ENCODE results near the gene ADAR. TPM values are rescaled to one million over a fixed set of nuclear protein-coding genes. Genes with fewer than 3 reads are reported as not detected.

The ADAR gene
- total and polyA plus RNA-seq, 2 of the 8 experiments (the other 6 are each of a cell fraction or from before 2014, with no cell fraction given) = 125 to 242 TPM

- DNase-seq (ENCODE audit: low read depth in 1 of 2, low spot score in 2 of 2) (peak; percentile 76 to 89), FAIRE-seq (peak; percentile 80)
- CTCF ChIA-PET (ENCODE audit: partially characterized antibody) = interaction anchor here (0.6 to 2.0 kb wide), 38 partner anchors 8 to 682 kb away, joined by 3 to 15 read pairs (median 3); partner anchors contain the start of genes CHRNB2, PBXIP1 and SHE
- H3K9ac ChIP-seq (replicated peaks in 1 of 4; ENCODE audit: extremely low read depth in 1 of 4, low read depth in 3 of 4, low read length in 3 of 4) = no peak overlapping the region
- H4K91ac ChIP-seq (replicated peaks; ENCODE audit: insufficient read length, low read length) = peak overlapping the region; percentile 70
- POLR2A ChIA-PET (ENCODE audit: partially characterized antibody) = interaction anchor here (0.7 to 0.9 kb wide), 4 partner anchors 8 to 377 kb away, joined by 3 to 4 read pairs (median 4); partner anchors contain the start of genes ADAR, CHRNB2 and PMVK
- H3K27ac ChIP-seq (ENCODE audit: low read depth, low read length) = no peak overlapping the region
- WGBS, 2 experiments (ENCODE audit: extremely low coverage in 1 of 2, insufficient coverage in 1 of 2, insufficient read length in 1 of 2, insufficient replicate concordance in 2 of 2, low coverage in 1 of 2, low lambda C conversion rate in 2 of 2, missing lambda C conversion rate in 1 of 2) = 21% methylated on average over 13 of the region's 13 CpGs; no CpG with 5 or more reads in 1 of the 2 experiments
- no peak overlapping the region for H3K18ac ChIP-seq (ENCODE audit: extremely low read depth, low read length)
- no peak overlapping the region for H3K14ac ChIP-seq (ENCODE audit: insufficient read length)
- H2BK12ac ChIP-seq (ENCODE audit: low read depth, low read length) = no peak overlapping the region
- peak overlapping the region; percentile 61 to 99 for H3K4me2 ChIP-seq (ENCODE audit: insufficient read depth in 1 of 2, low read depth in 2 of 2, low read length in 2 of 2)
- no peak overlapping the region for H2AFZ ChIP-seq (ENCODE audit: low read length)
- no peaks in the 10 kb centered on the region for H3K9me3 ChIP-seq (ENCODE audit: insufficient read depth in 2 of 2, low read depth in 1 of 2, low read length in 1 of 2)
- H2BK120ac ChIP-seq (replicated peaks; ENCODE audit: low read depth, low read length) = no peak overlapping the region
- peak overlapping the region in 2 of 4 experiments; percentile 54 to 92; a peak in 3 of 8 replicates for H3K4me3 ChIP-seq (ENCODE audit: extremely low read depth in 1 of 4, insufficient read depth in 2 of 4, low read depth in 3 of 4, low read length in 4 of 4)
- H2BK20ac ChIP-seq (ENCODE audit: low read length) = no peak overlapping the region
- H3K79me2 ChIP-seq (ENCODE audit: control insufficient read depth in 1 of 2, insufficient read depth in 2 of 2, low read length in 2 of 2) = peaks cover 7 to 31% of the 10 kb centered on the region in 2 experiments; a peak in 3 of 4 replicates
- H2BK15ac ChIP-seq (ENCODE audit: low read length) = no peak overlapping the region
- H2AK5ac ChIP-seq (ENCODE audit: low read depth, low read length) = no peak overlapping the region
- H3K27me3 ChIP-seq (replicated peaks in 1 of 4; ENCODE audit: control insufficient read depth in 3 of 4, extremely low read depth in 1 of 4, insufficient read depth in 3 of 4, low read length in 3 of 4) = no peaks in the 10 kb centered on the region
- H4K5ac ChIP-seq (ENCODE audit: insufficient read length, low read depth, low read length) = no peak overlapping the region
- H3K36me3 ChIP-seq (ENCODE audit: control insufficient read depth in 2 of 4, insufficient read depth in 4 of 4, low read length in 3 of 4) = peaks cover 7 to 14% (median 13%) of the 10 kb centered on the region in 4 experiments
- peaks cover 2 to 3% of the 10 kb centered on the region in 2 experiments for H4K20me1 ChIP-seq (replicated peaks in 1 of 2; ENCODE audit: control insufficient read depth in 1 of 2, insufficient read depth in 2 of 2, low read length in 2 of 2)
- peaks cover 10% of the 10 kb centered on the region for H3K23me2 ChIP-seq (ENCODE audit: low read depth, low read length)
- H2BK5ac ChIP-seq (ENCODE audit: low read depth, low read length) = no peak overlapping the region
- no peak overlapping the region for H3K23ac ChIP-seq (ENCODE audit: insufficient read length)
- H3K4ac ChIP-seq (replicated peaks; ENCODE audit: insufficient read length, low read depth, low read length) = peak overlapping the region; percentile 54
- peaks cover 6% of the 10 kb centered on the region for H3K79me1 ChIP-seq (ENCODE audit: low read depth, low read length)
- no peak overlapping the region for H4K8ac ChIP-seq (ENCODE audit: extremely low read depth, insufficient read depth, low read length)
- peaks cover 5 to 14% (median 7%) of the 10 kb centered on the region in 4 experiments; a peak in 5 of 7 replicates for H3K4me1 ChIP-seq (replicated peaks in 1 of 4; ENCODE audit: control insufficient read depth in 3 of 4, insufficient read depth in 4 of 4, low read length in 3 of 4)
- no peak overlapping the region for H3K56ac ChIP-seq (replicated peaks; ENCODE audit: insufficient read length, low read depth, low read length)
- TF ChIP-seq HDAC6 (IDR thresholded peaks at IDR 0.05; ENCODE audit: low read depth, low read length) (no peak), JUND (IDR thresholded peaks at IDR 0.05; ENCODE audit: low read length) (no peak), SP2 (IDR thresholded peaks at IDR 0.05; ENCODE audit: low read length) (no peak), MAFK (IDR thresholded peaks at IDR 0.05; ENCODE audit: low read depth, low read length) (no peak), ATF2 (IDR thresholded peaks at IDR 0.05; ENCODE audit: low read length) (no peak), SAP30 (IDR thresholded peaks at IDR 0.05; ENCODE audit: insufficient read depth, insufficient replicate concordance, low read length) (no peak), KDM4A (IDR thresholded peaks at IDR 0.05; ENCODE audit: low read depth, low read length, severe bottlenecking) (no peak), EZH2 (IDR thresholded peaks at IDR 0.05; ENCODE audit: low read depth, low read length, severe bottlenecking) (no peak), TBP (IDR thresholded peaks at IDR 0.05; ENCODE audit: low read depth, low read length) (no peak), KDM5A (IDR thresholded peaks at IDR 0.05; ENCODE audit: low read length) (no peak), KDM1A (IDR thresholded peaks at IDR 0.05; ENCODE audit: borderline replicate concordance, low read length) (peak; percentile 1; the same call in 1 of the 2 replicates)
These were observed 48.4 kb downstream of the ADAR start for GRCh38 chr1:154559466-154560044.
